Stomach (tissue), 9 donors: Measurements from ENCODE around the gene WIZ. TPM values are rescaled to one million over a fixed set of nuclear protein-coding genes. Genes with fewer than 3 reads are reported as not detected.

ENCODE experiments used
- DNase-seq, 2 donors: peaks; one replicate each; pipeline versions ENCODE4 v3.0.0 to v3.0.0-alpha.2; 2013 to 2019
- H3K27ac ChIP-seq, 5 donors: fragments of 200-600 bp in 4 of 5; sonication (generic) in 4 of 5; one replicate each; pipeline ENCODE4 v1.5.1; 2013 to 2019; ENCODE audit warnings: mild to moderate bottlenecking in 1 of 5, moderate library complexity in 1 of 5
- H3K27me3 ChIP-seq, 3 donors: fragments of 200-600 bp; sonication (generic); one replicate each; pipeline ENCODE4 v1.5.1; 2017 to 2019; ENCODE audit warnings: mixed run types in 1 of 3
- H3K36me3 ChIP-seq, 4 donors: fragments of 200-600 bp; sonication (generic); 1 replicate in 3 of 4; 2 replicates in 1 of 4; pipeline ENCODE4 v1.5.1; 2016 to 2019
- H3K4me1 ChIP-seq, 4 donors: fragments of 200-600 bp; sonication (generic); one replicate each; pipeline ENCODE4 v1.5.1; 2016 to 2019
- H3K4me3 ChIP-seq, 4 donors: fragments of 200-600 bp; sonication (generic) in 3 of 4; one replicate each; pipeline ENCODE4 v1.5.1; 2016 to 2019; ENCODE audit warnings: mild to moderate bottlenecking in 1 of 4
- H3K9me3 ChIP-seq, 4 donors: fragments of 200-600 bp; sonication (generic); one replicate each; pipeline ENCODE4 v1.5.1; 2016 to 2019
- CTCF ChIP-seq, 7 experiments: fragments of 450-650 bp in 4 of 7; fragments of 200-600 bp in 3 of 7; sonication (generic) in 3 of 7; IDR thresholded peaks; one replicate each; pipeline ENCODE4 v1.5.1; 2016 to 2019; ENCODE audit warnings: antibody characterized with exemption in 7 of 7, control low read depth in 2 of 7, mild to moderate bottlenecking in 1 of 7
- EP300 ChIP-seq: sonication (generic); formaldehyde crosslinking; IDR thresholded peaks from one replicate; pipeline ENCODE4 v1.6.1; 2017; ENCODE audit warnings: antibody characterized with exemption
- POLR2A ChIP-seq, 4 donors: fragments of 450-650 bp; IDR thresholded peaks; one replicate each; pipeline ENCODE4 v1.6.1; 2016; ENCODE audit warnings: antibody characterized with exemption in 4 of 4, control low read depth in 2 of 4, mild to moderate bottlenecking in 1 of 4, moderate library complexity in 1 of 4
- POLR2AphosphoS5 ChIP-seq, 3 donors: sonication (generic); formaldehyde crosslinking; IDR thresholded peaks; one replicate each; pipeline ENCODE4 v1.6.1; 2016; ENCODE audit warnings: antibody characterized with exemption in 3 of 3
- WGBS, 5 donors: extraction: QIAGEN DNeasy Blood & Tissue Kit in 3 of 5; methylation state at CpG; one replicate each; pipeline versions ENCODE4 v1.1.5 to v1.1.7; 2013 to 2018; 5-methylcytosine and 5-hydroxymethylcytosine counted together
- intact Hi-C: fragments of 100-400 bp; cut with DNase I; formaldehyde crosslinking; loops from one replicate; pipeline ENCODE4 v1.15.1; 2023; ENCODE audit warnings: low total_unique reads
- polyA plus RNA-seq, 3 donors: library from polyadenylated mRNA; stranded (reverse); fragments of 200-250 nt; gene quantifications; one replicate each; pipeline ENCODE4 v1.2.3, GENCODE V29; 2013
- total RNA-seq, 5 donors: library from RNA; depleted of rRNA; stranded (reverse); fragments of >200 nt; gene quantifications; one replicate each; pipeline versions ENCODE4 v1.1.0 to v1.2.3, GENCODE V29; 2014 to 2016
- donor health status: healthy with polysubstance abuse.
- donor health status: Bipolar disorder and iron deficiency.
- donor health status: healthy.

WIZ gene
- total and polyA plus RNA-seq, 8 donors, result 13.9 to 124 (median 18.3) TPM

DNA sequence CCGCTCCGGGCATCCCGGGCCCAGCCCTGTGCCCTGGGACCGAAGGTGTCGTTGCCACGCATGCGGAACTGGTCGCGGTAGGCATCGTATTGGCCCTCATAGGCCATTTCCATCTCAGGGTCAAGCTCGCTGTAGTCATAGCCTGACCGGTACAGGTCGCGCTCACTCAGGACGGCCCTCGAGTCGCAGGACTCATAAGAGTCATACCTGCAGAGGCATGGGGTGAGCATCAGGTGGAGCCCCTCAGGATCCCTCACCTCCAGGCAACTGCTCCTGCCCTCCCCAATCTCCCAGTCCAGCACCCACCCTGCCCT, 48.4 kb downstream of the WIZ start:
- TF ChIP-seq EP300 (no peak), POLR2A (IDR thresholded peaks at IDR 0.05) (no peak), POLR2AphosphoS5 (IDR thresholded peaks at IDR 0.05) (no peak), CTCF (IDR thresholded peaks at IDR 0.05) (no peak)
- Histone ChIP-seq H3K9me3 (no peaks in the 10 kb centered on the region), H3K27me3 (no peaks in the 10 kb centered on the region), H3K4me3 (no peak overlapping the region), H3K27ac (peak overlapping the region in 1 of 5 donors; percentile 82), H3K36me3 (peaks cover 62 to 84% (median 80%) of the 10 kb centered on the region in 4 donors), H3K4me1 (peaks cover 15 to 65% (median 43%) of the 10 kb centered on the region in 4 donors)
- 93 to 98% (median 95%) methylated on average over 14 to 17 of the region's 17 CpGs for WGBS, 5 donors
- intact Hi-C loops, result no loop called here
- DNase-seq, result no peak

DNA sequence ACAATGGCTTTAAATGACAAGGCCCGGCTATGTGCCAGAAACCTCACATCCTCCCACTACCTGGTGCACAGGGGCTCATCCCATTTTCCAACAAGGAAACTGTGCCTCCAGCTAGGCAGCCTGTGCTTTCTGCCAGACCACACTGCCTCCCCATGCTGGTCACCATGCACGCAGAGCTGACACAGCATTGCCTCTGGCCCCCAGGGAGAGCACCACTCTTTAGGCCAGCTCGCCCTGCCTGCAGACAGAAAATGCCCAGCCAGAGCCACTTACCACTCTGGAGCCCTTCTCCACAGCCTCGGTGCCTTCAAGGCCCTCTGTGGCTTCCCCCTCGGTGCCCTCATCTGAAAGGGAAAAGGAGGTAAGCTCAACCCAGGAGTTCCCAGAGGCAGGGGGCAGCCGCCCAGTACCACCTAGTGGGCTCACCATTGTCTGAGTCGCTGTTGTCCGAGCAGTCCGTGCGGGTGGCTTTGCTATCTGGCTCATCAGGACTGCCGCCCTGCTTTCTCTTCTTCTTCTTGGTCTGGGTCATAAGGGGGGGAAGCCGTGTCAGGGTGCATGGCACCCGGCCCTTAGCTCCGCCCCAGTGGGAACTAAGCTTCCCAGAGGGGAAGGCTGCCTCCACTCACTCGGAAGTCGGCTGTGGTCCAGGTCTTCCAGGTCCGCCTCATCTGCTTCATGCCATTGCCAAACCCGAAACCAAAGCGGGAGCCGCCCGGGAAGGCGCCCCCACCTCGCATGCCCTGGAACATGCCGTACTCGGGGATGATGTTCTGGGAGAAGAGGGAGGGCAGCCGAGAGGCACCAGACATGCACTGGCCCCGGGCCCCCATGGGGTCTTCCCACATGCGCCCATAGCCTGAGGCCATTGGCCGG, 49.0 kb downstream of the WIZ start:
- H3K27ac ChIP-seq, result peak overlapping the region in 2 of 5 donors; percentile 8 to 82
- TF ChIP-seq CTCF (IDR thresholded peaks at IDR 0.05), result no peak
- no peak for TF ChIP-seq EP300
- TF ChIP-seq POLR2AphosphoS5 (IDR thresholded peaks at IDR 0.05), result no peak
- TF ChIP-seq POLR2A (IDR thresholded peaks at IDR 0.05), result no peak
- DNase-seq, result no peak
- no peak overlapping the region for H3K4me3 ChIP-seq
- peaks cover 15 to 59% (median 41%) of the 10 kb centered on the region in 4 donors for H3K4me1 ChIP-seq
- H3K27me3 ChIP-seq, result no peaks in the 10 kb centered on the region
- no peaks in the 10 kb centered on the region for H3K9me3 ChIP-seq
- WGBS, 5 donors, result 84 to 93% (median 88%) methylated on average over 17 to 29 of the region's 29 CpGs
- H3K36me3 ChIP-seq, result peaks cover 67 to 87% (median 84%) of the 10 kb centered on the region in 4 donors
- intact Hi-C loops, result no loop called here

GRCh38 chr19:15399635-15400034, 50.1 kb downstream of the WIZ start:
- 92 to 97% (median 96%) methylated on average over 13 to 14 of the region's 14 CpGs for WGBS, 5 donors
- Histone ChIP-seq H3K27ac (no peak overlapping the region), H3K9me3 (no peaks in the 10 kb centered on the region), H3K36me3 (peaks cover 75 to 95% (median 91%) of the 10 kb centered on the region in 4 donors), H3K27me3 (no peaks in the 10 kb centered on the region), H3K4me1 (peaks cover 5 to 47% (median 31%) of the 10 kb centered on the region in 4 donors), H3K4me3 (no peak overlapping the region)
- no peak for TF ChIP-seq POLR2A (IDR thresholded peaks at IDR 0.05)
- no peak for TF ChIP-seq EP300
- no peak for TF ChIP-seq CTCF (IDR thresholded peaks at IDR 0.05)
- TF ChIP-seq POLR2AphosphoS5 (IDR thresholded peaks at IDR 0.05), result no peak
- intact Hi-C loops, result no loop called here
- DNase-seq, result no peak

GRCh38 chr19:15399234-15399515, 50.6 kb downstream of the WIZ start:
- Histone ChIP-seq H3K36me3 (peaks cover 76 to 98% (median 96%) of the 10 kb centered on the region in 4 donors), H3K9me3 (no peaks in the 10 kb centered on the region), H3K27me3 (no peaks in the 10 kb centered on the region), H3K4me1 (peaks cover under 1 to 43% (median 26%) of the 10 kb centered on the region in 4 donors), H3K4me3 (no peak overlapping the region), H3K27ac (no peak overlapping the region)
- TF ChIP-seq POLR2AphosphoS5 (IDR thresholded peaks at IDR 0.05) (no peak), EP300 (no peak), CTCF (IDR thresholded peaks at IDR 0.05) (no peak), POLR2A (IDR thresholded peaks at IDR 0.05) (no peak)
- no peak for DNase-seq
- WGBS, 5 donors, result 83 to 98% (median 95%) methylated on average over 7 to 8 of the region's 8 CpGs
- intact Hi-C loops, result no loop called here
